Measurements from ENCODE around the gene HOXB5.

Gene HOXB5

DNA sequence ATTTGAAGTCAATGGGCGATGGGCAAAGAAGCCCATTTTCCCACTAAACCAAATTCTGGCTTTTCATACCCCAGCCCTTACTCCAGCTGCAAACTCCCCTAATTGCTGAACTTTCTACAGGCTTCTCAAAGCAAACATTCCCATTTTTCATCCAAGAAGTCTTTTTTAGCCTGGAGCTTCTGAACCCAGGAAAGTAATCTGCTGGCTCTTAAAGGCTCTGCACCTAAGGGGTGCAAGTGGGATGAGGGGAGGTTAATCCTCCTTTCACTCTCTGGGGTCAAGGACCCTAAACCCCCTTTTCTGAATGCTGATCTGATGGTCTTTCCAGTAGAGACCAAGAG, 14.9 kb upstream of the HOXB5 start:
- ATAC-seq, result no peak
- TF ChIP-seq GLIS3 (CRISPR knock-in tag; IDR thresholded peaks at IDR 0.05), result no peak
- TF ChIP-seq, protein P1, sequence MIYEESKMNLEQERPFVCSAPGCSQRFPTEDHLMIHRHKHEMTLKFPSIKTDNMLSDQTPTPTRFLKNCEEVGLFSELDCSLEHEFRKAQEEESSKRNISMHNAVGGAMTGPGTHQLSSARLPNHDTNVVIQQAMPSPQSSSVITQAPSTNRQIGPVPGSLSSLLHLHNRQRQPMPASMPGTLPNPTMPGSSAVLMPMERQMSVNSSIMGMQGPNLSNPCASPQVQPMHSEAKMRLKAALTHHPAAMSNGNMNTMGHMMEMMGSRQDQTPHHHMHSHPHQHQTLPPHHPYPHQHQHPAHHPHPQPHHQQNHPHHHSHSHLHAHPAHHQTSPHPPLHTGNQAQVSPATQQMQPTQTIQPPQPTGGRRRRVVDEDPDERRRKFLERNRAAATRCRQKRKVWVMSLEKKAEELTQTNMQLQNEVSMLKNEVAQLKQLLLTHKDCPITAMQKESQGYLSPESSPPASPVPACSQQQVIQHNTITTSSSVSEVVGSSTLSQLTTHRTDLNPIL (CRISPR knock-in tag; IDR thresholded peaks at IDR 0.05; ENCODE audit: low read depth), result no peak
- TF ChIP-seq ZNF70 (CRISPR knock-in tag; IDR thresholded peaks at IDR 0.05), result no peak
- TF ChIP-seq ESRRG (CRISPR knock-in tag; IDR thresholded peaks at IDR 0.05), result no peak
- TF ChIP-seq PPARA (CRISPR knock-in tag; IDR thresholded peaks at IDR 0.05; ENCODE audit: borderline replicate concordance), result no peak
- TF ChIP-seq OSR1 (CRISPR knock-in tag; IDR thresholded peaks at IDR 0.05), result no peak
- no peak for TF ChIP-seq PATZ1 (CRISPR knock-in tag; IDR thresholded peaks at IDR 0.05; ENCODE audit: borderline replicate concordance)
- TF ChIP-seq, protein P2, sequence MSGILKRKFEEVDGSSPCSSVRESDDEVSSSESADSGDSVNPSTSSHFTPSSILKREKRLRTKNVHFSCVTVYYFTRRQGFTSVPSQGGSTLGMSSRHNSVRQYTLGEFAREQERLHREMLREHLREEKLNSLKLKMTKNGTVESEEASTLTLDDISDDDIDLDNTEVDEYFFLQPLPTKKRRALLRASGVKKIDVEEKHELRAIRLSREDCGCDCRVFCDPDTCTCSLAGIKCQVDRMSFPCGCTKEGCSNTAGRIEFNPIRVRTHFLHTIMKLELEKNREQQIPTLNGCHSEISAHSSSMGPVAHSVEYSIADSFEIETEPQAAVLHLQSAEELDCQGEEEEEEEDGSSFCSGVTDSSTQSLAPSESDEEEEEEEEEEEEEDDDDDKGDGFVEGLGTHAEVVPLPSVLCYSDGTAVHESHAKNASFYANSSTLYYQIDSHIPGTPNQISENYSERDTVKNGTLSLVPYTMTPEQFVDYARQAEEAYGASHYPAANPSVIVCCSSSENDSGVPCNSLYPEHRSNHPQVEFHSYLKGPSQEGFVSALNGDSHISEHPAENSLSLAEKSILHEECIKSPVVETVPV (CRISPR knock-in tag; IDR thresholded peaks at IDR 0.05), result no peak

GRCh38 chr17:48606892-48607614, 13.5 kb upstream of the HOXB5 start:
- TF ChIP-seq BACH2 (CRISPR knock-in tag; IDR thresholded peaks at IDR 0.05; ENCODE audit: borderline replicate concordance) (no peak), ZFP3 (CRISPR knock-in tag; IDR thresholded peaks at IDR 0.05) (no peak)
- ATAC-seq, result no peak

GRCh38 chr17:48605991-48606891, 12.7 kb upstream of the HOXB5 start:
- no peak for ATAC-seq
- TF ChIP-seq ISL1 (CRISPR knock-in tag; IDR thresholded peaks at IDR 0.05) (no peak), GLIS3 (CRISPR knock-in tag; IDR thresholded peaks at IDR 0.05) (no peak), ZFP30 (CRISPR knock-in tag; IDR thresholded peaks at IDR 0.05) (no peak), ARNTL (CRISPR knock-in tag; IDR thresholded peaks at IDR 0.05; ENCODE audit: borderline replicate concordance, low read depth) (no peak), ZNF70 (CRISPR knock-in tag; IDR thresholded peaks at IDR 0.05) (no peak), TCF4 (CRISPR knock-in tag; IDR thresholded peaks at IDR 0.05; ENCODE audit: borderline replicate concordance) (no peak), PPARA (CRISPR knock-in tag; IDR thresholded peaks at IDR 0.05; ENCODE audit: borderline replicate concordance) (no peak)

DNA sequence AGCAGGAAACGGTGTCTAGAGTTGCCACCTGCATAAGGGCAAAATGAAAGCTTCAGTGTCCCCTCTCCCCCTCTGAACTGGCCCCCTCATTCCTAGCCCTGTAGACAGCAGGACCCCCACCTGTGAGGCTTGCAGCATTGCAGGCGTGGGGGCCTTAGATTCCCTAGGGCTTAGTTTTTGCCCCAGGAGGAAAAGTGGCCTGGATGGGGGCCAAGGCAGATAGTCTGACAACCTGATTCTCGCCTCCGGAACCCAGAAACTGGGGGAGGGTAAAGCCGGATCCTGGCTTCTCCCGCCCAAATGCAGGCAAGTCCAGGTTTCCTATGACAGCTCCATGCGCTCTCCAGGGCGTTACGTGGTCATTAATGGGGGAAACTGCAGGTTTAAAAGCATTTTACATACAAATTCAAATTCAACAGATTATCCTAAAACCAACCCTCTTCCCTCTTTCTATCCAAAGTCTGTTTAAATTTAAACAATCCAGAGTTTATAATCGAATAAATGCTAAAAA, 11.9 kb upstream of the HOXB5 start:
- ATAC-seq, result no peak
- TF ChIP-seq ZFP30 (CRISPR knock-in tag; IDR thresholded peaks at IDR 0.05) (no peak), ISL1 (CRISPR knock-in tag; IDR thresholded peaks at IDR 0.05) (no peak), ESRRG (CRISPR knock-in tag; IDR thresholded peaks at IDR 0.05) (no peak), ARNTL (CRISPR knock-in tag; IDR thresholded peaks at IDR 0.05; ENCODE audit: borderline replicate concordance, low read depth) (no peak), ZNF70 (CRISPR knock-in tag; IDR thresholded peaks at IDR 0.05) (no peak), SNAI2 (CRISPR knock-in tag; IDR thresholded peaks at IDR 0.05) (no peak), ZNF8 (CRISPR knock-in tag; IDR thresholded peaks at IDR 0.05) (no peak), POU6F1 (CRISPR knock-in tag; IDR thresholded peaks at IDR 0.05; ENCODE audit: borderline replicate concordance, low read depth) (no peak), PPARA (CRISPR knock-in tag; IDR thresholded peaks at IDR 0.05; ENCODE audit: borderline replicate concordance) (no peak), ZNF565 (CRISPR knock-in tag; conservative IDR thresholded peaks at IDR 0.05; ENCODE audit: low read depth) (no peak), TOX (CRISPR knock-in tag; IDR thresholded peaks at IDR 0.05; ENCODE audit: borderline replicate concordance) (no peak), RARB (CRISPR knock-in tag; IDR thresholded peaks at IDR 0.05) (no peak), TCF4 (CRISPR knock-in tag; IDR thresholded peaks at IDR 0.05; ENCODE audit: borderline replicate concordance) (no peak), BACH2 (CRISPR knock-in tag; IDR thresholded peaks at IDR 0.05; ENCODE audit: borderline replicate concordance) (no peak)
- TF ChIP-seq, protein P1 (CRISPR knock-in tag; IDR thresholded peaks at IDR 0.05; ENCODE audit: low read depth), result no peak
- TF ChIP-seq, protein P2 (CRISPR knock-in tag; IDR thresholded peaks at IDR 0.05), result no peak
